ENCODE measurements around the gene CST11. TPM values are rescaled to one million over a fixed set of nuclear protein-coding genes. Genes with fewer than 3 reads are reported as not detected.

Gene CST11
- total and polyA plus RNA-seq, 10 of the 15 experiments (the other 5 are each of a cell fraction or from before 2014, with no cell fraction given) = 0.33 TPM; not detected in 9

- no peak for TF ChIP-seq STAT3 (IDR thresholded peaks at IDR 0.05; ENCODE audit: low read depth, low read length)
These were observed 35.8 kb upstream of the CST11 start (continued) for GRCh38 chr20:23488470-23488869.

- Histone ChIP-seq H3K79me2 (ENCODE audit: control insufficient read depth, insufficient read depth, low read length) (no peaks in the 10 kb centered on the region), H3K27ac (ENCODE audit: control insufficient read depth, insufficient read depth) (no peak overlapping the region), H3K27me3 (replicated peaks in 1 of 2; ENCODE audit: control insufficient read depth in 2 of 2, insufficient read depth in 2 of 2, low read length in 1 of 2) (no peaks in the 10 kb centered on the region), H3K4me3 (no peak overlapping the region), H2AFZ (ENCODE audit: control insufficient read depth, low read depth, low read length) (no peak overlapping the region), H3K36me3 (ENCODE audit: control insufficient read depth in 2 of 2, insufficient read depth in 2 of 2, low read length in 1 of 2) (no peaks in the 10 kb centered on the region), H3K9ac (ENCODE audit: control insufficient read depth, insufficient read depth, low read length) (no peak overlapping the region), H4K20me1 (ENCODE audit: control insufficient read depth, insufficient read depth) (no peaks in the 10 kb centered on the region), H3K9me3 (replicated peaks; ENCODE audit: control insufficient read depth, insufficient read depth, low read length) (no peaks in the 10 kb centered on the region; the same call in 1 of the 3 replicates), H3K4me1 (ENCODE audit: control insufficient read depth, insufficient read depth, low read length) (no peaks in the 10 kb centered on the region), H3K4me2 (ENCODE audit: control insufficient read depth, insufficient read depth) (no peak overlapping the region)
- SMC1A ChIA-PET (ENCODE audit: uncharacterized antibody, unreplicated experiment) = no interaction called here
- CTCF ChIA-PET = no interaction called here
- RAD21 ChIA-PET (ENCODE audit: unreplicated experiment) = no interaction called here
- FAIRE-seq = peak; percentile 66
- WGBS (ENCODE audit: insufficient coverage, insufficient replicate concordance, low lambda C conversion rate, missing lambda C conversion rate) = 0% methylated on average over 4 of the region's 4 CpGs
- POLR2A ChIA-PET = no interaction called here
- BruUV-seq (replicated peaks) = no TSS peak
- intact Hi-C loops (cut with micrococcal nuclease; ENCODE audit: unreplicated experiment) = no loop called here
- TF ChIP-seq YY1 (IDR thresholded peaks at IDR 0.05; ENCODE audit: low read depth, low read length) (peak; percentile 41; the same call in 1 of the 2 replicates), NFIC (IDR thresholded peaks at IDR 0.05; ENCODE audit: low read depth, low read length) (no peak)
- DNase-seq (ENCODE audit: low read depth, low spot score) = no peak
- in situ Hi-C loops (cut with MboI) = no loop called here
- no peak for ATAC-seq
These were observed 31.4 kb upstream of the CST11 start for GRCh38 chr20:23484081-23484480.

GRCh38 chr20:23482138-23482537, 29.5 kb upstream of the CST11 start:
- WGBS (ENCODE audit: insufficient coverage, insufficient replicate concordance, low lambda C conversion rate, missing lambda C conversion rate) = 43% methylated on average over 2 of the region's 2 CpGs
- in situ Hi-C loops (cut with MboI) = no loop called here
- TF ChIP-seq PML (IDR thresholded peaks at IDR 0.05; ENCODE audit: low read length) (no peak), CEBPZ (IDR thresholded peaks at IDR 0.05; ENCODE audit: low read depth, low read length) (no peak), KLF5 (IDR thresholded peaks at IDR 0.05; ENCODE audit: partially characterized antibody) (no peak), SMARCA5 (IDR thresholded peaks at IDR 0.05) (no peak), NBN (IDR thresholded peaks at IDR 0.05) (no peak), RCOR1 (conservative IDR thresholded peaks at IDR 0.05; ENCODE audit: low read depth, low read length) (no peak), MEF2B (IDR thresholded peaks at IDR 0.05; ENCODE audit: partially characterized antibody, poor library complexity, severe bottlenecking) (no peak), PAX8 (IDR thresholded peaks at IDR 0.05) (no peak), MEF2A (IDR thresholded peaks at IDR 0.05; ENCODE audit: insufficient read depth, low read depth, low read length) (no peak), CBX5 (IDR thresholded peaks at IDR 0.05; ENCODE audit: low read depth) (no peak), SUZ12 (IDR thresholded peaks at IDR 0.05; ENCODE audit: unreplicated experiment) (no peak), DPF2 (IDR thresholded peaks at IDR 0.05) (no peak), ETV6 (conservative IDR thresholded peaks at IDR 0.05 in 1 of 2, IDR thresholded peaks at IDR 0.05 in 1 of 2; ENCODE audit: borderline replicate concordance in 1 of 2, low read depth in 1 of 2) (no peak)

More at GRCh38 chr20:23482138-23482537, 29.5 kb upstream of the CST11 start:
- SMC1A ChIA-PET (ENCODE audit: uncharacterized antibody, unreplicated experiment) = no interaction called here
- FAIRE-seq = no peak
- H3K9me3 ChIP-seq (replicated peaks; ENCODE audit: control insufficient read depth, insufficient read depth, low read length) = no peaks in the 10 kb centered on the region; the same call in 1 of the 3 replicates
- intact Hi-C loops (cut with micrococcal nuclease; ENCODE audit: unreplicated experiment) = no loop called here
- H3K27ac ChIP-seq (ENCODE audit: control insufficient read depth, insufficient read depth) = no peak overlapping the region
- no peak for ATAC-seq
- no peak for DNase-seq (ENCODE audit: low read depth, low spot score)
- CTCF ChIA-PET = interaction anchor here (0.7 kb wide), 1 partner anchor 1935 kb away, joined by 3 read pairs; no protein-coding TSS in a partner anchor
- no peak overlapping the region for H3K4me3 ChIP-seq
- POLR2A ChIA-PET = no interaction called here
- H3K4me1 ChIP-seq (ENCODE audit: control insufficient read depth, insufficient read depth, low read length) = no peaks in the 10 kb centered on the region
- no peaks in the 10 kb centered on the region for H3K79me2 ChIP-seq (ENCODE audit: control insufficient read depth, insufficient read depth, low read length)
- no peaks in the 10 kb centered on the region for H3K36me3 ChIP-seq (ENCODE audit: control insufficient read depth in 2 of 2, insufficient read depth in 2 of 2, low read length in 1 of 2)
- BruUV-seq (replicated peaks) = no TSS peak
- no peaks in the 10 kb centered on the region for H3K27me3 ChIP-seq (replicated peaks in 1 of 2; ENCODE audit: control insufficient read depth in 2 of 2, insufficient read depth in 2 of 2, low read length in 1 of 2)
- H3K4me2 ChIP-seq (ENCODE audit: control insufficient read depth, insufficient read depth) = no peak overlapping the region
- H4K20me1 ChIP-seq (ENCODE audit: control insufficient read depth, insufficient read depth) = no peaks in the 10 kb centered on the region
- no peak overlapping the region for H3K9ac ChIP-seq (ENCODE audit: control insufficient read depth, insufficient read depth, low read length)
- H2AFZ ChIP-seq (ENCODE audit: control insufficient read depth, low read depth, low read length) = no peak overlapping the region
- RAD21 ChIA-PET (ENCODE audit: unreplicated experiment) = no interaction called here
